CD4-positive, alpha-beta T cell (primary cell): ENCODE results near the gene SYCP2L. TPM values are rescaled to one million over a fixed set of nuclear protein-coding genes. Genes with fewer than 3 reads are reported as not detected.

Experiments used
- ATAC-seq: fragments of 200-7000 bp; cut with Tn5 transposase; one replicate; pipeline ENCODE4 v1.10.0; 2022; ENCODE audit warnings: mild to moderate bottlenecking; ENCODE audit not compliant: poor library complexity
- CTCF ChIA-PET: fragments of 350-600 bp; sonication (Branson Sonifier 250); formaldehyde crosslinking; loops from one replicate; lab custom pipeline; 2021; ENCODE audit warnings: antibody characterized with exemption, inconsistent platforms; lab: Charles Lee
- POLR2A ChIA-PET: fragments of 350-600 bp; sonication (Branson Sonifier 250); formaldehyde crosslinking; loops from one replicate; lab custom pipeline; 2021; ENCODE audit warnings: antibody characterized with exemption, inconsistent platforms; lab: Charles Lee
- DNase-seq, 14 experiments: peaks; one replicate each; pipeline ENCODE4 v3.0.0-alpha.2; 2013 to 2020; ENCODE audit warnings: mixed read lengths in 2 of 14
- H3K27ac ChIP-seq, 2 donors: one replicate each; pipeline versions ENCODE4 v1.5.1 to v1.7.0; 2013; ENCODE audit warnings: low read length in 2 of 2, low read depth in 1 of 2, mild to moderate bottlenecking in 1 of 2
- H3K27me3 ChIP-seq, 2 experiments: 1 replicate in 1 of 2; 2 replicates in 1 of 2; pipeline versions ENCODE4 v1.6.1 to v1.7.0; 2013; ENCODE audit warnings: low read length in 2 of 2, control low read depth in 1 of 2, mild to moderate bottlenecking in 1 of 2, moderate library complexity in 1 of 2; ENCODE audit not compliant: insufficient read depth in 2 of 2, control insufficient read depth in 1 of 2
- H3K36me3 ChIP-seq: one replicate; pipeline ENCODE4 v1.6.1; 2013; ENCODE audit warnings: low read length, control low read depth; ENCODE audit not compliant: insufficient read depth
- H3K4me1 ChIP-seq: one replicate; pipeline ENCODE4 v1.6.1; 2013; ENCODE audit warnings: low read length, control low read depth; ENCODE audit not compliant: insufficient read depth
- H3K4me3 ChIP-seq: one replicate; pipeline ENCODE4 v1.5.1; 2013; ENCODE audit warnings: mild to moderate bottlenecking, low read length, moderate library complexity
- H3K9me3 ChIP-seq, 2 experiments: 1 replicate in 1 of 2; 2 replicates in 1 of 2; pipeline versions ENCODE4 v1.6.1 to v1.7.0; 2013; ENCODE audit warnings: low read length in 2 of 2, mild to moderate bottlenecking in 2 of 2, control low read depth in 1 of 2, moderate library complexity in 1 of 2; ENCODE audit not compliant: control insufficient read depth in 1 of 2, insufficient read depth in 1 of 2
- H3K27ac Mint-ChIP-seq: one replicate; pipeline ENCODE4 v1.8.0; 2020; ENCODE audit warnings: mixed read lengths
- H3K27me3 Mint-ChIP-seq: one replicate; pipeline ENCODE4 v1.8.0; 2021; ENCODE audit warnings: mixed read lengths
- H3K36me3 Mint-ChIP-seq: one replicate; pipeline ENCODE4 v1.8.0; 2021; ENCODE audit warnings: low read depth, mixed read lengths
- H3K4me1 Mint-ChIP-seq: one replicate; pipeline ENCODE4 v1.8.0; 2021; ENCODE audit warnings: low read depth, mixed read lengths
- H3K4me3 Mint-ChIP-seq: one replicate; pipeline ENCODE4 v1.8.0; 2020; ENCODE audit warnings: mild to moderate bottlenecking, mixed read lengths
- H3K9me3 Mint-ChIP-seq: one replicate; pipeline ENCODE4 v1.8.0; 2020; ENCODE audit warnings: mixed read lengths
- CTCF ChIP-seq: fragments of 200-600 bp; IDR thresholded peaks from one replicate; pipeline ENCODE4 v1.8.0; 2022; ENCODE audit warnings: antibody characterized with exemption, mild to moderate bottlenecking
- intact Hi-C, 2 experiments: fragments of 100-400 bp; cut with DNase I in 1 of 2; cut with micrococcal nuclease in 1 of 2; formaldehyde crosslinking; loops; one replicate each; pipeline versions ENCODE4 v1.15.1 to v1.9.0; 2023 to 2025; cut with DNase I, micrococcal nuclease
- total RNA-seq, 174 experiments: library from RNA in 2 of 174; stranded (reverse) in 2 of 174; gene quantifications; one replicate each; pipeline ENCODE4 v1.2.3 and lab custom pipeline; 2021 to 2026

Gene SYCP2L
- total RNA-seq, 2 experiments from 2014 or later, result 0.36 TPM; not detected in 1

GRCh38 chr6:11017090-11017489, 130.2 kb downstream of the SYCP2L start:
- no peaks in the 10 kb centered on the region for H3K4me1 Mint-ChIP-seq
- DNase-seq (no peak), ATAC-seq (no peak)
- ChIA-PET CTCF (no interaction called here), POLR2A (no interaction called here)
- peaks cover 8 to 20% of the 10 kb centered on the region in 2 experiments for H3K27me3 ChIP-seq
- intact Hi-C loops, result no loop called here
- H3K36me3 ChIP-seq, result no peaks in the 10 kb centered on the region
- H3K4me3 Mint-ChIP-seq, result no peak overlapping the region
- H3K27ac Mint-ChIP-seq, result no peak overlapping the region
- no peak for TF ChIP-seq CTCF
- H3K4me1 ChIP-seq, result no peaks in the 10 kb centered on the region
- H3K36me3 Mint-ChIP-seq, result no peaks in the 10 kb centered on the region
- no peaks in the 10 kb centered on the region for H3K9me3 ChIP-seq
- peaks cover 51% of the 10 kb centered on the region for H3K27me3 Mint-ChIP-seq
- H3K4me3 ChIP-seq, result no peak overlapping the region
- H3K9me3 Mint-ChIP-seq, result no peaks in the 10 kb centered on the region
- no peak overlapping the region for H3K27ac ChIP-seq

GRCh38 chr6:11018225-11018624, 131.4 kb downstream of the SYCP2L start:
- DNase-seq, result no peak
- no peaks in the 10 kb centered on the region for H3K36me3 Mint-ChIP-seq
- Histone ChIP-seq H3K27me3 (peaks cover 8 to 20% of the 10 kb centered on the region in 2 experiments), H3K27ac (no peak overlapping the region), H3K9me3 (no peaks in the 10 kb centered on the region), H3K4me1 (no peaks in the 10 kb centered on the region), H3K4me3 (no peak overlapping the region), H3K36me3 (no peaks in the 10 kb centered on the region)
- ChIA-PET POLR2A (no interaction called here), CTCF (no interaction called here)
- no peak for ATAC-seq
- H3K27ac Mint-ChIP-seq, result no peak overlapping the region
- TF ChIP-seq CTCF, result no peak
- H3K4me3 Mint-ChIP-seq, result no peak overlapping the region
- no peaks in the 10 kb centered on the region for H3K9me3 Mint-ChIP-seq
- peaks cover 51% of the 10 kb centered on the region for H3K27me3 Mint-ChIP-seq
- H3K4me1 Mint-ChIP-seq, result no peaks in the 10 kb centered on the region
- intact Hi-C loops, result no loop called here

GRCh38 chr6:11021003-11021402, 134.2 kb downstream of the SYCP2L start:
- ChIA-PET POLR2A (no interaction called here), CTCF (no interaction called here)
- Mint-ChIP-seq H3K36me3 (no peaks in the 10 kb centered on the region), H3K27ac (no peak overlapping the region), H3K4me3 (no peak overlapping the region), H3K9me3 (no peaks in the 10 kb centered on the region), H3K27me3 (peaks cover 37% of the 10 kb centered on the region), H3K4me1 (no peaks in the 10 kb centered on the region)
- H3K36me3 ChIP-seq, result no peaks in the 10 kb centered on the region
- H3K4me3 ChIP-seq, result no peak overlapping the region
- intact Hi-C loops, result no loop called here
- ATAC-seq, result no peak
- no peaks in the 10 kb centered on the region for H3K9me3 ChIP-seq
- no peaks in the 10 kb centered on the region for H3K4me1 ChIP-seq
- TF ChIP-seq CTCF, result no peak
- DNase-seq, result no peak
- H3K27ac ChIP-seq, result no peak overlapping the region
- peaks cover 0 to 17% of the 10 kb centered on the region in 2 experiments for H3K27me3 ChIP-seq
